Cardiac muscle cell (in vitro differentiated cells and primary cell): ENCODE data around the gene GPR153. TPM values are rescaled to one million over a fixed set of nuclear protein-coding genes. Genes with fewer than 3 reads are reported as not detected.

Experiments used
- DNase-seq, 2 donors: peaks; one replicate each; pipeline versions ENCODE4 v3.0.0 to v3.0.0-alpha.2; 2010 to 2017; ENCODE audit warnings: low read depth in 1 of 2, low spot score in 1 of 2
- H3K27ac ChIP-seq: fragments of 200-600 bp; sonication (generic); 2 replicates; pipeline ENCODE4 v1.5.1; 2016
- H3K27me3 ChIP-seq: fragments of 200-600 bp; sonication (generic); 2 replicates; pipeline ENCODE4 v1.6.0; 2016; ENCODE audit warnings: control low read depth
- H3K36me3 ChIP-seq: fragments of 200-600 bp; sonication (generic); 2 replicates; pipeline ENCODE4 v1.5.1; 2016; ENCODE audit warnings: control low read depth
- H3K4me1 ChIP-seq: fragments of 200-600 bp; sonication (generic); 2 replicates; pipeline ENCODE4 v1.8.1; 2017; ENCODE audit warnings: low read depth, mild to moderate bottlenecking, mixed run types
- H3K4me3 ChIP-seq: fragments of 200-600 bp; sonication (generic); 2 replicates; pipeline ENCODE4 v1.5.1; 2016; ENCODE audit warnings: mild to moderate bottlenecking
- H3K9me3 ChIP-seq: fragments of 200-600 bp; sonication (generic); 2 replicates; pipeline ENCODE4 v1.5.1; 2017; ENCODE audit warnings: low read depth, mild to moderate bottlenecking, control low read depth
- CTCF ChIP-seq: IDR thresholded peaks from 2 replicates; pipeline ENCODE4 v1.5.1; 2012; ENCODE audit warnings: low read depth, mild to moderate bottlenecking, low read length
- polyA plus RNA-seq: library from polyadenylated mRNA; unstranded; fragments of >200 nt; fragmentation: Nextera tagmentation; extraction: Ambion mirVana; gene quantifications from 2 replicates; pipeline ENCODE4 v1.2.1, GENCODE V29; 2016
- total RNA-seq: library from RNA; depleted of rRNA; stranded (reverse); fragments of >200 nt; gene quantifications from 2 replicates; pipeline ENCODE4 v1.2.3, GENCODE V29; 2016

The GPR153 gene
- total and polyA plus RNA-seq, 2 experiments from 2014 or later = 21.0 to 32.7 TPM

GRCh38 chr1:6210591-6211355 lies 50.1 kb downstream of the GPR153 start:
- Histone ChIP-seq H3K27me3 (no peaks in the 10 kb centered on the region), H3K27ac (no peak overlapping the region), H3K36me3 (peaks cover 23% of the 10 kb centered on the region), H3K9me3 (no peaks in the 10 kb centered on the region), H3K4me3 (no peak overlapping the region), H3K4me1 (peaks cover 31% of the 10 kb centered on the region)
- no peak for DNase-seq
- no peak for TF ChIP-seq CTCF

GRCh38 chr1:6209661-6210580 lies 51.0 kb downstream of the GPR153 start:
- Histone ChIP-seq H3K9me3 (no peaks in the 10 kb centered on the region), H3K36me3 (peaks cover 23% of the 10 kb centered on the region), H3K4me3 (peak overlapping the region; percentile 17), H3K27ac (no peak overlapping the region), H3K4me1 (peaks cover 32% of the 10 kb centered on the region), H3K27me3 (no peaks in the 10 kb centered on the region)
- TF ChIP-seq CTCF = no peak
- DNase-seq = no peak

- H3K27me3 ChIP-seq = no peaks in the 10 kb centered on the region
- TF ChIP-seq CTCF = peak; percentile 56
- H3K4me1 ChIP-seq = peaks cover 37% of the 10 kb centered on the region
- DNase-seq = peak; percentile 51 to 66
- H3K9me3 ChIP-seq = no peaks in the 10 kb centered on the region
- peaks cover 23% of the 10 kb centered on the region for H3K36me3 ChIP-seq
- H3K27ac ChIP-seq = no peak overlapping the region
- H3K4me3 ChIP-seq = peak overlapping the region; percentile 17
These were observed 51.9 kb downstream of the GPR153 start for GRCh38 chr1:6208723-6209660.

GRCh38 chr1:6207921-6208320 lies 53.0 kb downstream of the GPR153 start:
- no peak for DNase-seq
- no peak for TF ChIP-seq CTCF
- peak overlapping the region; percentile 56 for H3K4me3 ChIP-seq
- H3K36me3 ChIP-seq = peaks cover 21% of the 10 kb centered on the region
- no peaks in the 10 kb centered on the region for H3K27me3 ChIP-seq
- H3K4me1 ChIP-seq = peaks cover 37% of the 10 kb centered on the region
- H3K9me3 ChIP-seq = no peaks in the 10 kb centered on the region
- peak overlapping the region; percentile 99 for H3K27ac ChIP-seq
